Activated T-helper 9 cell treated with anti-CD3 and anti-CD28 coated beads, Interleukin-2, amount 50 U/mL, for 16 hours (primary cell): ENCODE data around the gene PHF8.

ENCODE experiments used
- DNase-seq: peaks from one replicate; pipeline ENCODE4 v3.0.0-alpha.2; 2020; ENCODE audit warnings: low read depth

Gene PHF8

DNA sequence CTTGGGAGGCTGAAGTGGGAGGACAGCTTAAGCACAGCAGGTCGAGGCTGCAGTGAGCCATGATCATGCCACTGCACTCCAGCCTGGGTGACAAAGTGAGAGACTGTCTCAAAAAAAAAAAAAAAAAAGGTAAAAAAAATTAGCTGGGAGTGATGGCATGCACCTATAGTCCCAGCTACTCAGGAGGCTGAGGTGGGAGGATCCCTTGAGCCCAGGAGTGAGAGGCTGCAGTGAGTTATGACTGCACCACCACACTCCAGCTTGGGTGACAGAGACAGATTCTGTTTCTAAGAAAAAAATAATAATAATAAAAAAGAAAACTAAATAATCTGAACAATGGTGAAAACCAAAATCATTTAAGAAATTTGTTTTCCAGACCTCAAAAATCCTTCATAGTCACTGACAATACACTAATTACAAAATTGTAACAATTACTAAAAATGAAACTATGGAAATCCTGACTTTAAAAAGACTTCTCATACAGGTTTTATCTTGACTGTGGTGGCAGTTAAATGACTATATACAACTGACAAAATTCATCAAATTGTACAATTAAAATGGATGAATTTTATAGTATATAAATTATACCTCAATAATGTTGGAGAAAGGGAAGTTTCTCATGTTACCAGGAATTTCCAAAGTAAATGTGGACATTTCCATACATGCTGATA, 31.3 kb downstream of the PHF8 start:
- DNase-seq = no peak

- no peak for DNase-seq
Measured at GRCh38 chrX:54007682-54008081, 36.6 kb downstream of the PHF8 start.

- DNase-seq = no peak
Measured at GRCh38 chrX:53997724-53998123, 46.5 kb downstream of the PHF8 start.

GRCh38 chrX:53992589-53992988, 51.7 kb downstream of the PHF8 start:
- no peak for DNase-seq

DNA sequence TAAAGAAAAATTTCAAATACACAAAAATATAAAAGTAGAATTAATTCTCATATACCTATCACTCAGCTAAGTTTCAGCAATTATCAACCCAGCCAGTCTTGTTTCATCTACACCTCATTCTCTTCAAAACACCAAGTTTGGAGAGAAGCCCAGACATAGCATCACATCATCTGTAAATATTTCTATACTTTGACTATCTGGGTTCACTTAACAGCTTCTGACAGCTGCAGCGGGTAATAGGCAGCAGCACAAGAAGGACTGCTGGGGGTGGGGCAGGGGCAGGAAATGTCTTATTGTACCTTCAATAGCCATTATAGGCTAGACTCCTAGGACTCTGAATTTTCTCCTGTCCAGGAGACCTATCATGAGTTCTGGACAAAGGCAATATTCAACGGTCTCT, 54.1 kb downstream of the PHF8 start:
- no peak for DNase-seq

GRCh38 chrX:53984895-53985294, 59.4 kb downstream of the PHF8 start:
- no peak for DNase-seq

- DNase-seq = no peak
Measured at GRCh38 chrX:53974529-53974928, 69.7 kb downstream of the PHF8 start.

DNA sequence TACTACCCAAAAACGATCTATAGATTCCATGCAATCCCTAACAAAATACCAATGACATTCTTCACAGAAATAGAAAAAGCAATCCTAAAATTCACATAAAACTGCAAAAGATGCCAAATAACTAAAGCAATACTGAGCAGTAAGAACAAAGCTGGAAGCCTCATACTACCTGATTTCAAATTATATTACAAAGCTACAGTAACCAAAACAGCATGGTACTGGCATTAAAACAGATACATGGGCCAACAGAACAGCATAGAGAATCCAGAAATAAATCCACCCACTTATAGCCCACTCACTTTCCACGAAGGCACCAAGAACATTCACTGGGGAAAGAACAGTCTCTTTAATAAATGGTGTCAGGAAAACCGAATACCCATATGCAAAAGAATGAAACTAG, 74.7 kb downstream of the PHF8 start:
- no peak for DNase-seq

GRCh38 chrX:53950130-53950733, 94.0 kb downstream of the PHF8 start:
- no peak for DNase-seq

DNA sequence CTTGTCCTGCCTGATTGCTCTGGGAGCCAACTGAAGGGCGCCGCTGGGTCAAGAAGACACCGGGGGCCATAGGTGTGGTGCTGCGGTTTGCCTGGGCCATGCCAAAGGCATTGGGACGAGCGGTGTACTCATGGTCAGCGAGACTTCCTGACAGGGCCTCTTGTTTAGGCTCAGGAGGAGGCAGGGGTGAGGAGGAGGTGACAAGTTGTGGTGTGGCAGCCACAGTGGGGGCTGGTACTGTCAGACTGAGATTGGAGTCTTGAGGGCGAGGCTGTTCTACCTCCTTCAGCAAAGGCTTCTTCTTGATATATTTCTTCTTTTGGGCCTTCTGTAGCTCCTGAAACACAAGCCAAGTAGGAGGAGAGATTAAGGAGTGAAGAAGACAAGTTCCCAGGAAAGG, 104.1 kb downstream of the PHF8 start:
- no peak for DNase-seq

DNA sequence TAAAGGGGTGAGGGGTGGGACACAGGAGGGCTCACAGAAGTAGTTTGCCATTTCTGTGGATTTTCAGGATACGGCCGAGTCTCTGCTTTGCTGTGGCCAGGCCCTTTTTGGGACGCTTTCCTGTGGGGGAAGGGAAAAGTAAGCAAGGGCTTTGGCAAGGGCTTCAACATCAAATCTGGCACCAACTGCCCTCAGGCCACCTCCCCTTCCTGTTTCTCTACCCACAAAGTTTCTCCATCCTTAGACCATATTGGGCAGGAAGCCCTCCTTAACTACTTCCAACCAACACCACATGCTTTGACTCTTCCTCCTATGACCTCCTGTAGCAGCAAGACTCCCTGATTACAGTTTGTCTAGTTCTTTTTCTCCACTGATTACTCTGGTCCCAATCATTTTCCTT, 105.1 kb downstream of the PHF8 start:
- DNase-seq = no peak

GRCh38 chrX:53930515-53931380, 113.5 kb downstream of the PHF8 start:
- DNase-seq = no peak

DNA sequence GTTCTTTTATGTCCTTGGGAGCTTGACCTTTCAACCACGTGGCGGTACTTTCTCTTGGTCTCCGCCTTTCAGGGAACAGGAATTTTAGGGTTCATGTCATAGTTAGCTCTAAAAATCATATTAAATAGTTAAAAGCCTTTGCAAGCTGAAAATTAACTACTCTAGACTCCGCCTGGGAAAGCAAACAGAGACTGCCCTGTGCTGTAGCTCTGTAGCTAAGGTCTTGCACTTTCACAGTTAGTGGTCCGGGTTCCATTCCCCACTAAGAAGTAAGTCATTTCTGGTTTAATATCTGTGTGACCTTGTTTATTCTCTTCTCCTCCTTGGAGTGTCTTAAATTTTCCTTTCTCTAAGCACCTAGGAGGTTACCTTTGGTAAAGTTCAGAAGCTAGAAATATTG, 118.2 kb downstream of the PHF8 start:
- DNase-seq = no peak

DNA sequence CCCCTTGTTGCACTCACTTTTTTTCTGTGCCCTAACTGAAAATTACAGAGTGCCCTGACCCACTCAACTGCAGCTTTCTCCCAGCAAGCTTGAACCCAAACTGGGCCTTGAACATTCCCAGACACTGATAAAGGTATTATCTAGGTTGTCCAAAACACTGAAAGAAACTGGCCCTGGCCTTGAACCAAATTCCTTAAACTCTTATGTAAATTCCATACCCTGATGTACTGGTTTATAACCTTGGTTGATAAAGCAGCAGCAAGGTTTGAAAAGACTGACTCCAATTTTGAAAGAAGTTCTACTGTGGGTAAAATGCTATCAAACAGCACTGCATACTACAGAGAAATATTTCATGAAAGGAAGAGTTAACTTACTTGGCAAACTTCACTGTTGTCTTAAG, 125.6 kb downstream of the PHF8 start:
- DNase-seq = no peak

DNA sequence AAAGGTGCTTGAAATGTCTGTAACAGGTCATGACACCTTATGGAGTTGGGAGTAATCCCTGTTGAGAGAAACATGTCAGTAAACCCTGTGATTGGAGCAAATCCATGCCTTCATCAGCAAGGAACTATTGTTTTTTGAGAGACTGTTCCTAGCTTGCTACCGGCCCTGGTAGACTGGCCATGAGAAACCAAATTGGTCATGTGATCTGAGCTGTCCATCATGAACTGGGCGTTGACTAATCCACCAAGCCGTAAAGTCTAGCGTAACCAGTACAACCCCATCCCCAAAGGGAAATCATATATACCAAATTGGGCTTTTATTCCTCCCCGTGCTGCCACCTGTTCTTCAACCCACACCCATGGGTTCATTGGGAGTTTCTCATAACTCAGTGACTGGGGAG, 143.7 kb downstream of the PHF8 start:
- no peak for DNase-seq

DNA sequence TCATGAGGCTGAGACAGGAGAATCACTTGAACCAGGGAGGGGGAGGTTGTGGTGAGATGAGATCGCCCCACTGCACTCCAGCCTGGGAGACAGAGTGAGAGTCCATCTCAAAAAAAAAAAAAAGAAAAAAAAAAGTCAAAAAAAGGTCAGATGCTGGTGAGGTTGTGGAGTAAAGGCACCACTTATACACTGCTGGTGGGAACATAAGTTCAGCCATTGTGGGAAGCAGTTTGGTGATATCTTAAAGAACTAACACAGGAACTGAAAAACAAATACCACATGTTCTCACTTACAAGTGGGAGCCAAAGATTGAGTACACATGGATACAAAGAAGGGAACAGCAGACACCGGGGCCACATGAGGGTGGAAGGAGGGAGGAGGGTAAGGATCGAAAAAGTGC, 149.0 kb downstream of the PHF8 start:
- DNase-seq = no peak
